GM19035 (cell line): ENCODE data around the gene ZNF3.
"Not testable (repeated sequence)": the region's sequence is repeated elsewhere in the genome, so short reads cannot be mapped to it uniquely, and the experiment has no call there.

Experiments
- ATAC-seq: cut with Tn5 transposase; IDR thresholded peaks from one replicate; pipeline ENCODE4 v1.9.1; 2021; ENCODE audit not compliant: unreplicated experiment

ZNF3 gene

GRCh38 chr7:100081535-100082102, at the start of gene ZNF3:
TSS of gene ZNF3 (minus strand) at chr7:100081723. CDS start at chr7:100077357, 4,366 bp downstream.
- ATAC-seq = peak; percentile 82

- ATAC-seq = no peak
Observed at GRCh38 chr7:100130608-100131453, 49.3 kb upstream of the ZNF3 start.

GRCh38 chr7:100130220-100130607, 48.7 kb upstream of the ZNF3 start:
- not testable (repeated sequence) for ATAC-seq

- no peak for ATAC-seq
Observed at GRCh38 chr7:100128637-100128963, 47.1 kb upstream of the ZNF3 start.

GRCh38 chr7:100127866-100128636, 46.5 kb upstream of the ZNF3 start:
- ATAC-seq = no peak

GRCh38 chr7:100126931-100127865, 45.7 kb upstream of the ZNF3 start, which contains the start of gene MBLAC1:
TSS of gene MBLAC1 (plus strand) at chr7:100126967. CDS start at chr7:100127396, 429 bp downstream.
- peak; percentile 66 for ATAC-seq

GRCh38 chr7:100126239-100126930, 44.9 kb upstream of the ZNF3 start:
- peak; percentile 33 for ATAC-seq

- no peak for ATAC-seq
Observed at GRCh38 chr7:100124301-100125230, 43.0 kb upstream of the ZNF3 start.

- ATAC-seq = no peak
Observed at GRCh38 chr7:100122568-100122967, 41.0 kb upstream of the ZNF3 start.

GRCh38 chr7:100122067-100122466, 40.5 kb upstream of the ZNF3 start:
- ATAC-seq = no peak

GRCh38 chr7:100120733-100121036, 39.2 kb upstream of the ZNF3 start:
- no peak for ATAC-seq

- peak; percentile 27 for ATAC-seq
Observed at GRCh38 chr7:100119970-100120732, 38.6 kb upstream of the ZNF3 start.

GRCh38 chr7:100119072-100119969, 37.8 kb upstream of the ZNF3 start, which contains the start of the genes CNPY4 and TAF6:
TSS of gene CNPY4 (plus strand) at chr7:100119634. CDS start at chr7:100119745, 111 bp downstream.
TSS of gene TAF6 (minus strand) at chr7:100119358. CDS start at chr7:100114209, 5,149 bp downstream.
- peak; percentile 86 for ATAC-seq

GRCh38 chr7:100118388-100119071, 37.0 kb upstream of the ZNF3 start:
- ATAC-seq = no peak

- no peak for ATAC-seq
Observed at GRCh38 chr7:100115026-100115425, 33.5 kb upstream of the ZNF3 start.

- ATAC-seq = no peak
Observed at GRCh38 chr7:100111914-100112313, 30.4 kb upstream of the ZNF3 start.

- no peak for ATAC-seq
Observed at GRCh38 chr7:100111156-100111555, 29.6 kb upstream of the ZNF3 start.
